ENCODE results near the gene PIGU.

DNA sequence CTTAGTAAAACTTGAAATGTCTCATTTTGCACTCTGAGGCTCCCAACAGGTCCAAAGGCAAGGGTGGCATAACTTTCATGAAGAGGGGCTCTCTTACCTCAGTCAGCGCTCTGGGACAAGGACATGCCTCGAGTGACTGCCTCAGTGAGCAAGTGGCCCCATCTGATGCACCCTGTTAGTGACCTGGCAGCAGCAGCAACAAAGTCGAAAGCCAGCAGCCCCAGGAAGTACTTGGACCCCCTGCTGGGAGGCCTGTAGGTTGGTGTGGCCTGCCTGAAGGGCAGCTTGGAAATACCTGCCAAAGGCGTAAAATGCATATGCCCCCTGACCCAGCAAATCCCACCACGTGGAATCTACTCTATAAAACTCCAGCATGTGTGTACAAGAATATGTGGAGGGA, 105.1 kb downstream of the PIGU start:
- TF ChIP-seq EGR1 (IDR thresholded peaks at IDR 0.05; ENCODE audit: low read depth in 2 of 2) (no peak), RAD21 (IDR thresholded peaks at IDR 0.05) (no peak)
